Measurements from ENCODE around the gene CFAP90.

Gene CFAP90

DNA sequence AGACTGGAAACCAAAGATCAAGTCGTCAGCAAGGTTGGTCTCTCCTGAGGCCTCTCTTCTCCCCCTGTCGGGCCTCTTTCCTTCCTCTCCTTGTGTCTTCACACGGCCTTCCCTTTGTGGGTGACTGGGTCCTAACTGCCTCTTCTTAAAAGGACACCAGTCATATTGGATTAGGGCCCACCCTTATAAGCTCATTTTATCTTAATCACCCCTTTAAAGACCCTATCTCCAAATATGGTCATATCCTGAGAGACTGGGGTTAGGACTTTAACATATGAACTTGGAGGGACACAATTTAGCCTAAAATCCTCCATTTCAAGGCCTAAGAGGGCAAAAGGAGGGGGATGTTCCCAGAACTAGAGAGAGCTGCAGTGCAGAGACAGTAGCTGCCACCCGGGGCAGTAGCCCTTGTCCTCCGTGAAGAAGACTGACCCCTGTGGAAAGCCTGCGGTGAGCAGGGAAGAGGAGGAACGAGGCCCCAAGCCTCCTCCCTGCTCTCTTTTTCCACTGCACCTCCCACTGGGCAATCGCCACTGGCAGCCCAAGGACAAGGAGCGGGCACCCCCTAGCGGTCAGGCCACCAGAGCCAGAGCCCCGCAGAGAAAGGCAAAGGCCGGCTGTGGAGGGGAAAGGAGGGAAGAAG lies 34.9 kb downstream of the CFAP90 start:
- peak; percentile 90 for DNase-seq

DNA sequence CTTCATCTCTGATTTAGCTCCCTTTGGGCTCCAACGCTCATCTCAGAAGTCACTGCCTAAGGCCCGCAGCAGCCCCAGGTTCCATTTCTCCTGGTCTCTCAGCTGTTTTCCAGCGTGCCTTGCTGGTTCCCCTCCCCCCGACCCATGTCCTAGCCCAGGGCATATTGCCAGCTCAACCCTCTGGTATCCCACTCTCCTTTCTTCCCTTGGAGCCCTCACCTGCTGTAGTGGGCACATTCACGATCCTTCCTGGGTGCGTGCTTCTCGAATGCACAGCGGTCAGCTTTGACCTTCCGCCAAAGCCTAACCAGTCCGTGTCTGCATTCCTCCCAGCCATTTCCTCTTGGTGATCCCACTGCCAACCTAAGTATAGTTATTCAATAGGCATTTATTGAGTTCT lies 36.1 kb downstream of the CFAP90 start:
- no peak for DNase-seq

DNA sequence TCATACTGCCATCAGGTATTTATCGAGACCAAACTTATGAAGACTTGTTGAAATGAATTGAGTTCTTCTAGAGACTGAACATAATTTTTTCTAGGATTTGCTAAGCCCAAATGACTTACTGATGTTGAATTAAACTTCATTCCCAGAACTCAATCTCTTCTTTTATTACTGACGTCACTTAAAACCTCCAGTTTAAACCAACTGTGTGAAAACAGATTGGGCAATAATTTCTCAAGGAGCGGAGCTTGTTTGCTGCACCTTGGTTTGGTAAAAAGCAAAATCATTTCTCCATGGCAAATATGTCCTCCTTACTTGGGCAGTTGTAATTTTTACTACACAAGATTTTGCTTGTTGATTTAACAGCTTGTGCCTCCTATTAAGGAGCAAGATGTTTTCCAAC lies 37.4 kb downstream of the CFAP90 start:
- no peak for DNase-seq

DNA sequence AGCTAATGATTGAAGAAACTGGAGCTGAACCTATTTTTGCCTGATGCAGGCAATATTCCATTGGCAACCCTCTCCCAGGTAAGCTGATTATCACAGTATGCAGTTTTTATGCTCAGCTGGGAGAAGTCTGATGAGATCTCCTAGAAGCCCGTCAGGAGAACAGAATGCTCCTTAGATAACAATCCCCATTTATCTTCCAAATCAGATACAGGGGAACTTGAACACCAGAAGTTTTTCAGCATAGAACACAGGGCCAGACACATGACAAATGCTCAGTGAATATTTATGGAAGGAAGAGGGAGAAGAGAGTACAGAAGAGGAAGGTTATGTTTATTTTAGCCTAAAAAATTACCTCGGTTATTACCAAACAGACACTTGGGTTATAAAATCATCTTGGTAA lies 37.9 kb downstream of the CFAP90 start:
- no peak for DNase-seq

DNA sequence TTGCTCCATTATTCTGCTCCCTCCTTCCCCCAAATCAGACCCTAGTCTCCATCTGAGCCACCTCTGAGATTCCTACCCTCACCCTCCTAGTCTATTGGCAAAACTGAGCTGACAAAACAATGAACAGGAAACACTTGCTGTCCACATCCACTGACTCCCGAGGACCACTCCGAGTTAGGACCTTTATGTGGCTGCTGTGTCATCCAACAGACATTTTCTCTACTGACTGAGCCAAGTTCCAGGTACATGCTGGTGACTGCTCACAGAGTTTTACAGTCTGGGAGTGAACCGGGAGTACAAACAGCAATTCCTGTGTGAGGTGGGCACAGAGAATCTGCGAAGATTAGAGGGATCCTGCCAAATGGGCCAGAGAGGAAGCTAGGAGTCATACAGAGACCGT lies 39.2 kb downstream of the CFAP90 start:
- DNase-seq: no peak

DNA sequence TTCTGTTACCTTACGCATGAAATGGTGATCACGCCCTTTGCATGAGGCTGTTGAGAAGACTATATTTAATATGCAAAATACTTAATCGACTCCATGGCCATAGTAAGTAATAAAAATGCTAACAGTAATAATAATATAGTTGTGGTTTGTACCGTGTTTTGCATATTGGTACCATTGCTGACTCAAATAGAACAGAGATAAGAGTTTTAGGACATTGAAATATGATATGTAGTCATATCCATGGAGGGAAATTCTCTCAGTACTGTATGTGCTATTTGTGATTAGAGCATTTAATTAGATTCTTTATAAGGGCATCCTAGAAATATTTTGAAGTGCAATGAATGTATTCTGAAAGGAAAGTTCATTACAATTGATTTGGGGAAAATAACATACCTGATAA lies 41.9 kb downstream of the CFAP90 start:
- DNase-seq: no peak

DNA sequence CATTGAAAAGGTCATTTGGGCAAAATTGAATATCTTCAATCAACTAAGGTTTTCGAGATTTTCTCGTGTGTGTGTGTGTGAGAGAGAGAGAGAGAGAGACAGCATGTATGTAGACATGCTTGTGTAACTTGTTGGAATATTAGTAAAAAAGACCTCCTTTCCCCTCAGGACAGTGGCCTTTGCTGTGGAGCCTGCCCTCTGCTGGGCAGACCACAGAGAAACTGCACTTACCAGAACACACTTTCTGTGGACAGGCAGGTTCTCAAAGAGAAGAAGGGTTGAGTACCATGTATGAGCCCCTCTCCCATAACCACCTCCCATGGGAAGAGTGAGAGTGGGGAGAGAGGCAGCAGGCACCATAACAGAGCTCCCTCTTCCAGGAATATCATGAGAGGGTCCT lies 45.6 kb downstream of the CFAP90 start:
- no peak for DNase-seq

DNA sequence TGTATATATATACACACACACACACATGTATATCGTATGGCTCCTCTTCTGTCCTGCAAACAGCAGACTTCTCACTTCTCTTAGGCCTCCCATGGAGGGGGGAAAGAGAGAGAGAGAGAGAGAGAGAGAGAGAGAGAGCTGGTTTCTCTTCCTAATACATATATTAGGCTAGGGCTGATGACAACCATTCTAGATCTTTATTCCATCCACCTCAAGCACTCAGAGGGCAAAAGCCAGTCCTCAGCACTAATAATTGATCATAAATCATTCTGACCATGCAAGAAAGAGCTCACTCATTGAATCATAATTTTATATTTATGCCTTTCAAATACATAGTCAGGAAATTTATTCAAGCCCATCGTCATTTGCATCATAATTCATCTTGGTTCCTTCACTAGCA lies 47.0 kb downstream of the CFAP90 start:
- DNase-seq: no peak

GRCh38 chr5:7802855-7803254 lies 48.1 kb downstream of the CFAP90 start:
- no peak for DNase-seq

DNA sequence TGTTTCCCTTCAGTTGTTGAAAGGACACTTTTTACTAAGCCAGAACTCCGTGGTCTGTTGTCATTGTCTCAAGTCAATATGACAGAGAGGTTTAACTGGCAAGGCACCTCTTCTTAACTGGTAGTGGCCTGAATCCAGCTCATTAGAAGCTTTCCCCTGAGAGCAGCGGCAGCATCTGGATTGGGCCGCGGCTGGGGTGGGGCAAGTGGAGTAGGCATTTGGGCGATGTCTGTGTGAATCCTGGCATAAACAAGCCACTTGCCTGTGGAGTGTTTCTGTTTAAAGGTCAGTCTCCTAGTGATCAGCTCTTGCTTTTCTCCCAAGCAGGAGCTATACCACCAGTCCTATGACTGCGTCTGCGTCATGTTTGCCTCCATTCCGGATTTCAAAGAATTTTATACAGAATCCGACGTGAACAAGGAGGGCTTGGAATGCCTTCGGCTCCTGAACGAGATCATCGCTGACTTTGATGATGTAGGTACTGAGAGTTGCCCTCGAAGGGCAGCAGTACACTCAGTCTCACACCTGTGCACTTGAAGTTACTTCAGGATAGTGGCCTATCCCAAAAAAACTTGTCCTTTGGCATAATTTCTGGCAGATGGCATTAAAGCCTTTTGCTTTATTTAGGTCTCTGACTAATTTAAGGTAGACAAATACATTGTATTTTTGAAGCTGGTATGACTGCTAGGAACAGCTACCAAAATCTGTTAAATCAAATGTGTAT lies 48.9 kb downstream of the CFAP90 start:
- DNase-seq: no peak

- DNase-seq: no peak
These were observed 55.6 kb downstream of the CFAP90 start for GRCh38 chr5:7795306-7795705.

- DNase-seq: no peak
These were observed 56.1 kb downstream of the CFAP90 start for GRCh38 chr5:7794823-7795222.

- DNase-seq: no peak
These were observed 56.6 kb downstream of the CFAP90 start for GRCh38 chr5:7794311-7794710.

- DNase-seq: no peak
These were observed 57.0 kb downstream of the CFAP90 start for GRCh38 chr5:7793895-7794294.

- no peak for DNase-seq
These were observed 61.4 kb downstream of the CFAP90 start for GRCh38 chr5:7789567-7789966.

GRCh38 chr5:7787770-7788169 lies 63.2 kb downstream of the CFAP90 start:
- no peak for DNase-seq

GRCh38 chr5:7784683-7785380 lies 66.1 kb downstream of the CFAP90 start:
- DNase-seq: no peak

DNA sequence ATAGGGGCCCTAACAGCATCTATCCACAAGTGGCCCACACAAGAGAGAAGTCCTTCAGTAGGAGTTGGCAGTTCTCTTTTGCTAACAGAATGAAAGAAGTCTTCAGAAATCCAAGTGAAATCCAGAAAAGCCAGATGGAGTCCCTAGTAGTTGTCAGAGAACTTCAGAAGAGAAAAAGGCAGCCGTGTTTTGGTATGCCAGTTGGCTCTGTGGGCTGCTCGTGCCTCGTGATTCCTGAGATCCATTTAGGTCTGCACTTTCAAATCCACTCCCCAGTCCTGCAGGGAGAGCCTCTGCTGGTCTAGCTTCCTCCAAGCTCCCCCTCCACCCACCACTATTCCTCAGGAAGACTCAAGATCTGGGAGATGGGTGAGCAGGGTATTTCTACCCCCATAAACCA lies 69.0 kb downstream of the CFAP90 start:
- DNase-seq: no peak

Measured in NCI-H748 treated with DMSO at 0.1 percent for 48 hours (cell line).